ENCODE results near the gene RASSF5.
A peak's percentile ranks its signal among the peaks of the same experiment; 100 is the strongest.
"Not testable (repeated sequence)": the region's sequence is repeated elsewhere in the genome, so short reads cannot be mapped to it uniquely, and the experiment has no call there.

The RASSF5 gene

GRCh38 chr1:206588492-206588891 lies 81.2 kb downstream of the RASSF5 start:
- no peak for DNase-seq (ENCODE audit: low spot score)

- DNase-seq (ENCODE audit: low spot score): no peak
Measured at GRCh38 chr1:206589206-206589605, 81.9 kb downstream of the RASSF5 start.

- DNase-seq (ENCODE audit: low spot score): no peak
Measured at GRCh38 chr1:206590025-206590758, 82.9 kb downstream of the RASSF5 start.

DNA sequence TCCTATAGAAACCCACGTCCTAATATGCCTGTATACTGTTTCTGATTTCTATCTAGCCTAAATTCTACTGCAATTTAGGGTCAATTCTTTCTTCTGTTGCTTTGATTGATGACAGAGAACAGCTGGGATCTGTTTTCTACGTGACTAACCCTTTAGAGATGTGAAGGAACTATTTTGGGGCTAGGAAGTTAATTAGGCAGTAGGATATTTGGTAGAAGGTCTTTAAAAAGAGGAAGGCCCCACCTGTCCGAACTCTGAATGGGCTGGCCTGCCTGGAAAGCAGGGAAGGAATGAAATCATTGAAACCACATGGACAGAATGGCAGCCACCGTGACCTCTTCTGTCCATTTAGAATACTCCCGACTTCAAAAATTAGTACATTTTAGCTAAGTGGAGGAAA lies 83.9 kb downstream of the RASSF5 start:
- DNase-seq (ENCODE audit: low spot score): no peak

GRCh38 chr1:206591696-206592095 lies 84.4 kb downstream of the RASSF5 start:
- no peak for DNase-seq (ENCODE audit: low spot score)

DNA sequence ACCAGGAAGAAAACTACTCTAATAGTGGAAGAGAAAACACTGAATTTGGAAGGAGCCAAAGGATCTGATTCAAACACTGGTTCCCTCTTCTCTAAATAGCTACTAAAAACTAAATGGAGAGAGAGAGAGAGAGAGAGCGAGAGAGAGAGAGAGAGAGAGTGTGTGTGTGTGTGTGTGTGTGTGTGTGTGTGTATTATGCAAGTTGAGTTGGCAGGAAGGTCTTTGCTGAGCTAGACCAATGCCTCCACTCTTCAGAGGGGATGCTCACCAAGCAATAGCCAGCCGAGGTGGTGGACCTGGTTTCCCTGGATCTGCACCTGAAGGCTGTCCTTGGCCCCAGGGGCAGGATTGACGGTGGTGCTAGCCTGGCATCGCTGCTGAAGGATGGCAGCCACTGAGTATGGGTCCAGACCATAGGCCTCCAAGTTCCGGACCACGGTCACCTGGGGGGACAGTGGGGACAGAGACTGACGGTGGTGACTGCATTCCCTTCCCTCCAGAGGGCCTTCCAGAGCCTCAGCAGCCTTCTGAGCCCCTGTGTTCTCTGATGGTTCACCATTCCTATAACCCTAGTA lies 86.1 kb downstream of the RASSF5 start:
- no peak for DNase-seq (ENCODE audit: low spot score)

DNA sequence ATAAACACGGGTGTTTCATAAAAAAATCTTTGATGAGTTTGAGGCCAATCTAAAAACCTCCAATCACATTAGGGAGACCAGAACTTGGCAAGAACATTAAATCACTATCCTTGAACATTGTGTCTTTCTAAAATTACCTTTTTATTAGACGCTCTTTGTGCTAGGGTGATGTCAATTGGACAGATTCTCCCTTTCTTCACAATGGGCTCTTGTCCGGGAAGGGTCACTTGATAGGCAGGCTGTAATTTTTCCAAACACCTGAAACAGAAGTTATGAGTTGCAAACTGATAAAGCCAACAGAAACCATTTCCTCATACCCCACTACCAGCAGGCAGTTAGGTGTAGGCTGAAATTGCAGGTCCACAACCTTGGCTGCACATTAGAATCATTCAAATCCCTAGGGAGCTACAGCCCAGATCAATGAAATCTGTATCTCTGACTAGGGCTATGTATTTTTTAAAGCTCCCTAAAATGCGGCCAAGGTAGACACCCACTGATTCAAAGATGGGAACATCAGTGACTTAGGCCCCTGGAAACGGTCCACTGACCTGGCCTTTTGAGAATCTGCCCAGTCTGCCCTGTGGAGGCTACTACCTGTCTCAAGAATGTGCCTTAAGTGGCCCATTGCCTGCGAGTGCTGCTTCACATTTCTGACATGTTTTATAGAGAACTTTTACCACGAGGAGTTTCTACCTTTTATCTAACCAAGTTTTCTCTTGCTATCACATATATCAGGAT lies 88.4 kb downstream of the RASSF5 start:
- DNase-seq (ENCODE audit: low spot score): no peak

DNA sequence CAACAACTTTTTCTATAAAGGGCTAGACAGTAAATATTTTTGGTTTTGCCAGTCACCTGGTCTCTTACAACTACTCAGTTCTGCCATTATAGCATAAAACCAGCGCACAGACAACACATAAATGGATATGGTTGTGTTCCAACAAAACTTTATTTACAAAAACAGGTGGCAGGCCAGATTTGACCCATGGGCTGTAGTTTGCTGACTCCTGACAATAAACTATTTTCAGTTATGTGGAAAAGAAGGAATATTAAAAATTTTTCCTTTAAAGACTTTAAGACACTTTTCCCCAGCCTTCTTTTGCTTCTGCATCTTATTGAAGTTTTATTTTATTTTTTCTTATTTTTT lies 89.0 kb downstream of the RASSF5 start:
- no peak for DNase-seq (ENCODE audit: low spot score)

DNA sequence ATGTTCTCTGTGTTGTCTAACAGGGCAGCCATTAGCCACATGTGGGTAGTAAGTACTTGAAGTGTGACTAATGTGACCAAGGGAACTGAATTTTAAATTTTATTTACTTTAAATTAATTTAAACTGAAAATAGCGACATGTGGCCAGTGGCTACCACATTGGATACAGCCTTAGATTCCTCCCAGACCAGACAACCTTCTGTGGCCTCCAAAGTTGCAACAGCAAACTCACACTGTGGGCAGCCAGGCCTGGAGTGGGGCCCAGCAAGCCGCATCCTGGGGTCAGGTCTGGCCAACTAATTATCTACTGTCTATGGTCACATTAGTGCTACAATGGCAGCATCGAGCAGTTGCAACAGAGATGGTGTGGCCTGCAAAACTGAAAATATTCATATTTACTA lies 93.2 kb downstream of the RASSF5 start:
- DNase-seq (ENCODE audit: low spot score): no peak

DNA sequence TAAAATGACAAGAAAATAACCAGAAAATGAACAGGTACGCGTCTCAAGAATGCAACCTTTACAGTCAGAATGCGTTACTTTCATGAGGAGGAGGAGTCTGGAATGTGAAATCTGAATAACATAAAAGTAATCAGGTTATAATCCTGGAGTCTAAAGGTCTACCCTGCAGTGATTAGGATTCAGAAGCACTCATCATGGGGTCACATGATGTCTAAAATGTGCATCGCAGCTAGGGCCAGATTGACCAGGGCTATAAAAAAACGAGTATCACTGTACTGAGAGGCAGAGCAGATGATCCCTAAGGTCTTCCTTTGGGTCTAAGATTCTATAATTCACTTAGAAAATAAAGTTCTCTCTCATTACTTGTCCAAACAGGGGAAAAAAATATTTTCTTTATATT lies 97.5 kb downstream of the RASSF5 start:
- DNase-seq (ENCODE audit: low spot score): no peak

- DNase-seq (ENCODE audit: low spot score): no peak
Measured at GRCh38 chr1:206606867-206607266, 99.5 kb downstream of the RASSF5 start.

DNA sequence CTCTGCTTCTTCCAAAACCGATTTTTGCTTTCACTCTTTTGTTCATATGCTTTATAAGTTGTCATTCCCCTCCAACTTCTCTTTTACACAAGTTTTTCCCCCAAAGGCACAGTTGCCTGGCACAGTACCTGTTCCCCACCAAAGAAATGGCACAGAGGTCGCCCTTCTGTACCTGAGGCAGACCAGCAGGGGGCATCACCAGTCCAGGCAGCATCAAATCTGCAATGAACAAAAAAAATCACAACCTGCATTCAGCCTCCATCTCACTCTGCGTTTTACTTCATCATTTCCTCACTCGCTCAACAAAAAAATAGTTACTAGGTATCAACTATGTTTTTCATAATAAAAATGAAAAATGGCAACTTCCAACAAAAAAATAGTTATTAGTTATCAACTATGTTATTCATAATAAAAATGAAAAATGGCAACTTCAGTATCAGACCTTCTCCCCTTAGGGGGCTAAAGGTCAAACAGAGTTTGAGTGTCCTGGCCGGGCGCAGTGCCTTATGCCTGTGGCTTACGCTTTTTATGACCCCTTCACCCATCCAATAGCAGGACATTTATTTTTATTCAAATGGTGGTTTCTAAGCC lies 100.9 kb downstream of the RASSF5 start:
- peak; percentile 58 for DNase-seq (ENCODE audit: low spot score)

- no peak for DNase-seq (ENCODE audit: low spot score)
Measured at GRCh38 chr1:206609229-206609991, 102.1 kb downstream of the RASSF5 start.

DNA sequence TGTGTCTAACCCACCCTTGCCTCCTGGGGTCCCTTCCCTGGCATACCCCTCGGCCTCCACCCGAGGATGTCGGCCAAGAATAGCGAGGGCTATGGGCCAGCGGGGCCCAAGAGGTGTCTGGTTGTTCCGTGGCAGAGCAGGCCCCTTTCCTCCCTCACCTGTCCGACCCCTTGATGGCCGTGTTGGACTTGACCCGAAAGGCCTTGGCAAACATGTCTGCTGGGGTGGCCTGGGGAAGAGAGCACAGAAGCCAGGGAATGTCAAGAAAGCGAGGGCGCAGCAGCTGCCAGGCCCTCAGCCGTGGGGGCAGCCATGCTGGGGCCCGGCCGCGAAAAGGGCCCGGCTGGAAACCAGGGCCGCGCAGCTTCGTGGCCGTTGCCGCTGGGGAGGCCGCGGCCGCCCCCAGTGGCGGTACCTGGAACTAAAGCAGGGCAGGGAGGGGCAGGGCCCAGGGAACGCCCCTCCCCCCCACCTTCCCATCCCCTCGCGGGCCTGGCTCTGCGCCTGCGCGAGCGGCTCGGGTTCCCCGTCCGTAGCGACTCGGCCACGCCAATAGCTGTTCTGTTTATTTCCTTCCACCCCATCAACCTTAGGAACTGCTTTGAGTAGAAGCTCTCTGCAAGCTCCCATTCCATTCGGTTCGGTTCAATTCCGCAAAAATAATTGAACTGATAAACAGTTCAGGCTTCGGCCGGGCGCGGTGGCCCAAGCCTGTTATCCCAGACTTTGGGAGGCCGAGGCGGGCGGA lies 105.0 kb downstream of the RASSF5 start, which contains the start of gene EIF2D:
Gene EIF2D (minus strand): TSS at position 337 of the 748 bp plus-strand sequence. CDS start 123 bp downstream, at position 214.
- peak; percentile 97 for DNase-seq (ENCODE audit: low spot score)

DNA sequence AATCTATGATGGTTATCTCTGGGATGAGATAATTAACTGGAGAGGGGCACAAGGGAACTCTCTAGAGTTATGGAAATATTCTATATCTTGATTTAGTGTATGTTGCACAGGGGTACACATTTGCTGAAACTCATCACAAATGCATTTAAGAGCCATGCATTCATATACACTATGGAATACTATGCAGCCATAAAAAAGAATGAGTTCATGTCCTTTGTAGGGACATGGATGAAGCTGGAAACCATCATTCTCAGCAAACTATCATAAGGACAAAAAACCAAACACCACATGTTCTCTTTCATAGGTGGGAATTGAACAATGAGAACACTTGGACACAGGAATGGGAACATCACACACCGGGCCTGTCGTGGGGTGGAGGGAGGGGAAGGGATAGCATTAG lies 119.1 kb downstream of the RASSF5 start:
- DNase-seq (ENCODE audit: low spot score): not testable (repeated sequence)

GRCh38 chr1:206628916-206629315 lies 121.6 kb downstream of the RASSF5 start:
- no peak for DNase-seq (ENCODE audit: low spot score)

DNA sequence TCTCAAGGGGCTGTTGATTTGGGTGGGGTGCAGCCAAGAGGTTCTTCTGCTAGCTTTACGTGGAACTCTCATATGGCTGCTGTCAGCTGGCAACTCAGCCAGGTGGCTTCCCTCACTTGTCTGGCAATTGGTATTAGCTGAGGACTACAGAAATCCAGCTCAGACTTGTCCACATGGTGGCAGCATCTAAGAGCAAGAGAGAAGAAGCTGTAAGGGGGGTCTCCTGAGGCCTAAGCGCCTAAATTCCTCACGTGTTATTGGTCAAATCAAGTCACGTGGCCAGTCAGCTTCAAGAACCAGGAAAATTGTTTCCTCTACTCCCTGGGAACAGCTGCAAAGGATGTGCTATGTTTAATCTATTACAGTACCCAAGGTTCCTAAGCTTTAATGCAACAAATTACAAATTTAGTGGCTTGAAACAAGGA lies 123.8 kb downstream of the RASSF5 start:
- DNase-seq (ENCODE audit: low spot score): peak; percentile 62

GRCh38 chr1:206633708-206634121 lies 126.4 kb downstream of the RASSF5 start:
- no peak for DNase-seq (ENCODE audit: low spot score)

DNA sequence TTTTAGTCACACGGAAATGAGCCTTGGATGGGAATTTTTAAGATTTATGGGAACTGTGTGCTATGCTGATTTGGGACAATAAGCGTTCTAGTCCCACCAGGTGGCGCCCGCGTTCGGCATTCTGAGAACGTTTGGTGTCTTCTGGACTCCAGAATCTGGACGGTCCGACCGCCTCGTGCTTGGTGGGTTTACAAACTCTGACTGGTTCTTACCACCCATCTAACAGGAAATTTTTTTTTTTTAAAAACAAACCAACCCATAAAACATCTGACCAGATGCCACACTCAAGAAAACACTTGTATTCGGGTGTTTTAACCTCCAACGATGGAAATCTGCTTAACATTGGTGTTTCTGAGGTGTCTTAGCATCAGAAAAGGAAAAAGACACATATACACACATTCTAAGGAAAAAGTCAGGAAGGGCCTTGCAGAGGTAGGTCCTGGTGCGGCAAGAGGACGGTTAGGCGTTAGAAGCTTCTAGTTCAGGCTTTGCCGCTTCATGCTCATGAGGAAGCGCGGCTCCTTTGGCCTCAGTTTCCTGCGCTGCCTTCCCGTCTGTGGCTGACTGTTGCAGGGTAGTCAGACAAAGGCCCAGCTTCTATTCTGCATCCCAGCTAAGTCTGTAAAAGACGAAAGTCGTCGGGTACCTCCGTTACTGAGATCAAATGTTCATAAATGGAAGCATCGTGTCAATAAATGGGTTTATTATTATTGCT lies 127.2 kb downstream of the RASSF5 start:
- peak; percentile 85 for DNase-seq (ENCODE audit: low spot score)
